Fibroblast of upper back skin (primary cell): ENCODE measurements around the gene ADORA2B.

Source experiments
- DNase-seq: peaks from one replicate; pipeline ENCODE4 v3.0.0-alpha.2; 2013

ADORA2B gene

DNA sequence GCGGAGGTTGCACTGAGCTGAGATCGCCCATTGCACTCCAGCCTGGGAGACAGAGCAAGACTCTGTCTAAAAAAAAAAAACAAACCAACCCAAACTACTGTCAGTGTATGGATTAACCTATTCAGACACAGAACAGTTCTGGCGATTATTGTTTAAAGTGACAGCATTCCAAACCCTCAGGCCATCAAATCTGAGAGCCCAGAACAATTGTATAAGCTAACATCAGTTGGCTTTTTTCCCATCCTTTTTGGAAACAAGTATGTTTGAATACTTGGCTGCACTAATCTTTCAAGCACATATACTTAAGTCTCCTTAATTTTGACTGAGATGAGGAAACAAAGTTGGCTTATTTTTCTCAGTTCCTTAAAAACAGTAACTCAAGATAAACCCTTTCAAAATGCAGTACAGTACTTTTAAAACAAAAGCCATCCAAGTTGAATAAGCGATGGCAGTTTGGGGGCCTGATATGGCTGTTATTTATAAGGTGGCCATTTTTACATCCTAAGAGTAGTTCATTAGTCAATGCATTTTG lies 53.2 kb downstream of the ADORA2B start:
- DNase-seq = no peak

DNA sequence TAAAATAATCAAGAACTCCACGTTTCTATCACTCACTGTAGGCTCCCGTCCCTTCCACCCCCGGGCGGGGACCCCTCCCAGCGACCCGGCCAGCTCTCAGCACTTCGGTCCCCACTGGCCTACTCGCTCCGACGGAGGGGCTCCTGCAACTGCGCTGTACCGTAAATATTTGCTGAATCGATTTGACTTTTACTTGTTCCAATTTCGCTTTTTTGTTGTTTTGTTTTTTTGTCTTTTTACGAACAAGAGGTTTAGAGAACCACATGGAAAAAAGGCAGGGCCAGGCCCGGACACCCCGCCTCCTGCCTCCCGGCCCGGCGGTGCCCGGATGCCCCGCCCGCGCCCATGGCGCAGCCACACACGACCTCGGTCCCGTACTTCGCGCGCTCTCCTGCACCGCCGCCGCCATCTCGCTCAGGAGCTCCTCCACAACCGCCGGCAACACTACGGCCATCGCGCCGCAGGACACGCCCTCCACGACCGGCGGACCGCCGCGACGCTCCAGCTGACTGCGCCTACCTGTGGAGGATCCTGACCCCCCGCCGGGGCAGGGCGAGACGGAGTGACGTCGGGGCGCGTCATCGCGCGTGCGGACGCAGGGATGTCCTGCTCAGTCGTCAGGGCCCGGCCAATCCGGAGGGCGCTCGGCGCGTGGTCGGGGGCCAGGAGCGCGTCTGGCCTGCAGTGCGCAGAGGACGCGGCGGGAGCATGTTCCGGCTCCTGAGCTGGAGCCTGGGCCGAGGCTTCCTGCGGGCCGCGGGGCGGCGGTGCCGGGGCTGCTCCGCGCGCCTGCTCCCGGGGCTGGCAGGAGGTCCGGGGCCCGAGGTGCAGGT lies 54.4 kb downstream of the ADORA2B start, which contains the start of the genes TTC19 and ZSWIM7:
Gene TTC19, plus strand, starts transcription at position 684 of the 833 bp plus-strand sequence. Its CDS starts 25 bp downstream, at position 709.
Gene ZSWIM7, minus strand, starts transcription at position 564 of the 833 bp plus-strand sequence. Its CDS starts 110 bp downstream, at position 454.
- DNase-seq = peak; percentile 92

DNA sequence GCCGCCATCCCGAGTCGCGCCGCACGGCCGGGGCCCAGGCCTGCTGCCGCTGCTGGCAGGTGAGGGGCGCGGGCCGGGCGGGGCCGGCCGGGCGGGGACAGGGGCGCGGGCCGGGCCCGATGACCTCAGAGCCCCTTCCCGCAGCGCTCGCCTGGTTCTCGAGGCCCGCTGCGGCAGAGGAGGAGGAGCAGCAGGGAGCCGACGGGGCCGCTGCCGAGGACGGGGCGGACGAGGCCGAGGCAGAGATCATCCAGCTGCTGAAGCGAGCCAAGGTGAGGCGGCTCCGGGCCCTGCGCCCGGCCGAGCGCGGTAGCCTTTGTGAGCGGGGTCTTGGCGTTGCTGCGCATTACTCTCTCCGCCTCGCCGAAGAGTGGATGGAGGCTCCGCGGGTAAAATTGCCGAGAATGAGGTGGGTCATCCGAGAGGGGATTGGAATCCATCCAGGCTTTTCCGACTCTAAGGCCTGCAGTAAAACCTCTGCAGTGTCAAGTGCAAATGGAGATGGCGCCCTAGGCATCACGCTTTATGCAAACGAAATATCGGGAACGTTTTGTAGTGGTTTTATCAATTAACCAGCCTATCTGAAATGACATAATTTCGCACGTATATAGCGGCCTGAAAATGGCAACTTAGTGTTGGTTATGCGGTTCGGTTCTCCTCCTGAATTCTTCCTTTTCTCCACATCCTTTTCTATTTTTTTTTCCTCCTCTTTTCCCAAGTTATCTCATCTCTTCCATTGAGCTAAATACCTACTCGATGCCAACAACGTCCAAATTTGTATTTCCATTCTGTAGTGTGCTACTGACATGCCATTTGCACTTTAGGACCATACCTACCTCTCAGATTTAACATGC lies 55.3 kb downstream of the ADORA2B start:
- peak; percentile 18 for DNase-seq

DNA sequence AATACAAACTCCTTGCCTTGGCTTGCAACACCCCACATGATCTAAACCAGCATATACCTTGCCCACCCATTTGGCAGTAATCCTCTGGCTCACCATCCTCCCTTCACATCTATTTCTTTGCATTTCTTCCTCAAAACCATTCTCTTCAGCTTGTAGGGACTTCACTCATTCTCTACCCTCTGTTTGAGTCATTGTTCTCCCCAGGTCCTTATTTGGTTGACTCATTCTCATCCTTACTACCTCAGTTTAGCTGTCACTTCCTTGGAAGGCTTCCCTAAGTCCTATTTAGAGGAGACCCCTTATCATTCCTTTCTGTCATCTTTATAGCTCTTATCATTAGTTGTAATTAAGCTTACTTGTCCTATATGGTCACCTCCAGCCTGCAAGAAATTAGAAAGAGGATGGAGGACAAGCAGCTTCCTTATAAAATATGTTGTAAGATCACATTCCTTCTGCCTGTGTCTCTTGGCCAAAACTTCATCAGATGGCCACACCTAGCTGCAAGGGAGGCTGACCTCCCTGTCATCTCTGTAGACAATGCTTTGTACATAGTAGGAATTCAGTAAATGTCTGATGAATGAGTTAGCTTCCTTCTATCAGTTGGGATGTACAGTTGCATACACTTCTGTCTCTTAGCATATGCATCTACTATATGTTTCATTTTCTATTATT lies 56.4 kb downstream of the ADORA2B start:
- no peak for DNase-seq

DNA sequence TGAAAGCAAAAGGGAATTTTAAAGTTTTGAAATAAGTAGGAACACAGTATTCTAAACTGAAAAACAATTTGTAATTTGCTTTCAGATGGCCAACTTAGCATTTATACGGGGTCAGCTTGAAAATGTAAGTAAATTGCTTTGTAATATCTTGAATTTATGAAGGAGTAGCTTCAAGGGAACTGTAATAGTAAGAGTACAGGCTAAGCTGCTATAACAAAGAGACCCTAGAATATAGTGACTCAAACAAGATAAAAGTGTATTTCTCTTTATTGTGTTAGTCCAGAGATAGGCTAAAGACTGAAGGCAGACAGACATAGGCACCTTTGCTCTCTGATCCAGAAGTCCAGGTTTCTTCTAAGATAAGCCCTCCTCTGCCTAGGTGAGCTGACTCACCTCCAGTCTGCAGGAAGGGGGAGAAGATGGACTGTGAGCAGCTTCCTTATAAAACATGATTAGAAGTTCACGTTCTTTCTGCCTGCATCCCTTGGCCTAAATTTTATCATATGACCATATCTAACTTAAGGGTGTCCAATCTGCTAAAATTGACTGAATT lies 57.9 kb downstream of the ADORA2B start:
- no peak for DNase-seq

DNA sequence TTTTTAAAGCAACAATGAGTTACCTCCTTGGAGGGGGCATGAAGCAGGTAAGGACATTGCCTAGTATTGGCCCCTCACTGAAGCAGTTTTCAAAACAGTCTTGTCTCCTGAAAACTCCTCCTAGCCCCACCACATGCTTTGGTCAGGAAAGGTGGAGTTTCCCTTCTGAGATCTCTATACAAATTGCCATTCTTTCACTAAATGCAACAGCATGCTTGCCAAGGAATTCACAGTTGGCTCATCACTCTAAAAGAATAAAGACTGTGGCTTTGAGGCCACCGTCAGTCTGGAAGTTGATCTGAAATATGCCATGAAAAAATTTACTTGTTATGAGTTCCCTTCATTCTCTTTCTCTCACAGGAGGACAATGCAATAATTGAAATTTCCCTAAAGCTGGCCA lies 58.9 kb downstream of the ADORA2B start:
- no peak for DNase-seq

DNA sequence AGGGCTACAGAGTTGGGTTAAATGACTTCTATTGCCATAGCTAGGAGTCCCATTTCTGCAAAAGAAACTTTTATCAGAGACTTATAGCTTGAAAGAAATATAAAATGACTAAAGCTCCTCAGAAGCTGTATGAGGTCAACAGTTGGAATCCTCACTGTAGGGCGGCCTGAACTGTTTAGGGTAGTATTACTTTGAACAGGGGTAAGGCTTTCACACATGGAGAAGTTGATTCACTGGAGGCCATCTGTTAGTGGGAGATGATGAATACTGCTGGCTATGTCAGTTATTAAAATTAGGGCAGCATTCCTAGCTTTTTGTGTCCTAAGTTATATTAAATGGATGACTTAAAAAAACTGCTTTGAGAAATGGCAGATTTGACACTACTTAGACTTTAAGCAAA lies 60.7 kb downstream of the ADORA2B start:
- DNase-seq = no peak

DNA sequence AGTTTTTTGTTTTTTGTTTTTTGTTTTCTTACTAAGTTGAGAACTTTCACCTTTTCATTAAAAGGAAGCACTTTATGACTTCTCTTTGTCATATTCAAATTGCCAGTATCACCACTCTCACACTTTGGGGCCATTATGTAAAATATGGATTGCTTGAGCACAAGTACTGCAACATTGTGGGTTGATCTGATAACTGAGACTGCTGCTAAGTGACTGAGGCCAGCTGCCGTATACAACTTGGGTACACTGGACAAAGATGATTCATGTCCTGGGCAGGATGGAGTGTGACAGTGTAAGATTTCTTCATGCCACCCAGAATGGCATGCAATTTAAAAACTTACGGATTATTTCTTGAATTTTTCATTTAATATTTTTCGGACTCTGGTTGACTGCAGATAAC lies 62.5 kb downstream of the ADORA2B start:
- DNase-seq = no peak

DNA sequence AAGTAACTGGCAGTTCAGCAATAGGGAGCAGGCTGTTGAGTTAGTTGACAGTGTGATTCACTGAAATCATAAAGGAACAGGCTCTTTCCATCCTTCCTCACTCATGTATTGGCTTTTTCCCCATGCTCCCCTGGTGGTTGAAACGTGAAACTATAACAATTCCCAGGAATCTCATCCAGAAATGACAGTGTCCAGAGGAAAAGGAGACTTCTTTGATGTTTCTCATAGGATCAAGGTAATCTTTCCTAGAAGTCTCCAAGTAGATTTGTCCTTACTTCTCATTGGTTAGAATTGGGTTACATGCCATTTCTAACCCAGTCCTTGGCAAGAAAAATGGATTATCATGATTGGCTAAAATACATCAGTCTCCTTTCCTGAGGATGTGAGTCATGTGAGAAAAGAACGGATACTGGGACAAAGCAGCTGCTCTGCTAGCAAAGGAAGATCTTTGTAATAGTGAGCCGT lies 69.0 kb downstream of the ADORA2B start:
- peak; percentile 76 for DNase-seq

DNA sequence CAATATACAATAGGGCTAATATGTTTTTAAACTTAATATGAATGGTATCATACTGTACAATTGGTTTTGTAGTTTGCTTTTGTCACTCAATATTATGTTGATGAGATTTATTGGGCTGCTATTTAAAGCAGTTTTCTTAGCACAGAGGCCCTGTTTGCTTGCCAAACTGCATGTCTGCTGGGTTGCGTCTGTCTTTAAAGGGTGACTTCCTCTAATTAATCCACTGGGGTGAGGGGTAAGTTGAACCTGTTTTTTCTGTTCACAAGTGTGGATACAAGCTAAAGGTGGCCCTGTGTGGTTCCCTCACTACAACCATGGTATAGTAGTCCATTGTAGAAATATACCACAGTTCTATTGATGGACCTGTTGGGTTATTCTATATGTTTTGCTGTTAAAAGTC lies 74.4 kb downstream of the ADORA2B start:
- no peak for DNase-seq

DNA sequence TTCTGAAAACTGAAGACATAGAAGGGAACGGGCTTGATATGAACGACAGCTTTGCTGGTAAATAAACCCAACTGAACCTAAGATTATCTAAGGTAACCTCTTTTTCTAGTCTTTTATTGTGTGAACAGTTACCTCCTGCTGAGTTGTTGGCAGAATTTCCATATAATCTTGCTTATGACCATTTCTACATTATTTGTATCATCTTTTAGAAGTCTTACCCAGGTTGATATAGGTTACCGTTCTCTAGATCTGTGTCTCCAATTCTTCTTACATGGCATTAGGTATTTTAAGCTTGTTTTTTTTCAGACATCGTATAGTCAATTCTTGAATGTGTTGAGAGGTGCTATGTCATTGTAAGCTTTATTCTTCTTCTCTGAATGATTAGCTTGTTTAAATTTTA lies 79.0 kb downstream of the ADORA2B start:
- DNase-seq = no peak

DNA sequence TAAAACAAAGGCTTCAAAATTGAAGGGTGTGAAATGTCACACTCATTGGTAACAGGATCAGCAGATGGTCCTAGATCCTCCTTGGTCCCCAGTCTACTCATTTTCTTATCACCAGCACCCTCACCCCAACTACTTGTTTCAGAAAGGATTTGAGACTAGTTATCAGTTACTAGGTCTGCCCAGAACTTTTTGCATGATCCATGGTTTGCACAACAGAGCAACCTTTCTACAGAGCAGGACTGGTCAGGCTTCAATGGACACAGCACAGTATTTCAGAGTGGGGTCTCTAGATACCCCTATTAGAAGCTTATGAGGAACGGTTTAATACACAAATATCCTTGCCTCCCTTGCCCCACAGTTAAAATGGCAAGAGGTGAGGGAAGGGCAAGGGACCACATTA lies 80.3 kb downstream of the ADORA2B start:
- no peak for DNase-seq
